ENCODE results near the gene RBMS3.
A peak's percentile ranks its signal among the peaks of the same experiment; 100 is the strongest.
"Not testable (repeated sequence)": the region's sequence is repeated elsewhere in the genome, so short reads cannot be mapped to it uniquely, and the experiment has no call there.

Gene RBMS3

GRCh38 chr3:29627136-29628117 lies 346.6 kb downstream of the RBMS3 start:
- Histone ChIP-seq H3K4me3 (no peak overlapping the region), H3K27ac (no peak overlapping the region)

- Histone ChIP-seq H3K4me3 (no peak overlapping the region), H3K27ac (no peak overlapping the region)
Measured at GRCh38 chr3:29628795-29629194, 347.9 kb downstream of the RBMS3 start.

GRCh38 chr3:29635888-29636287 lies 355.0 kb downstream of the RBMS3 start:
- Histone ChIP-seq H3K27ac (no peak overlapping the region), H3K4me3 (no peak overlapping the region)

- H3K27ac ChIP-seq: no peak overlapping the region
- no peak overlapping the region for H3K4me3 ChIP-seq
Measured at GRCh38 chr3:29637068-29637467, 356.2 kb downstream of the RBMS3 start.

GRCh38 chr3:29639578-29640290 lies 358.9 kb downstream of the RBMS3 start:
- H3K4me3 ChIP-seq: no peak overlapping the region
- no peak overlapping the region for H3K27ac ChIP-seq

- H3K27ac ChIP-seq: peak overlapping the region in 4 of 21 experiments; percentile 5 to 48 (median 33)
- no peak overlapping the region for H3K4me3 ChIP-seq
Measured at GRCh38 chr3:29642393-29643033, 361.6 kb downstream of the RBMS3 start.

GRCh38 chr3:29643034-29643425 lies 362.2 kb downstream of the RBMS3 start:
- no peak overlapping the region for H3K4me3 ChIP-seq
- peak overlapping the region in 5 of 21 experiments; percentile 5 to 48 (median 27) for H3K27ac ChIP-seq

GRCh38 chr3:29644261-29644660 lies 363.4 kb downstream of the RBMS3 start:
- Histone ChIP-seq H3K27ac (no peak overlapping the region), H3K4me3 (no peak overlapping the region)

GRCh38 chr3:29644956-29645636 lies 364.2 kb downstream of the RBMS3 start:
- no peak overlapping the region for H3K27ac ChIP-seq
- no peak overlapping the region for H3K4me3 ChIP-seq

GRCh38 chr3:29646043-29646442 lies 365.2 kb downstream of the RBMS3 start:
- Histone ChIP-seq H3K4me3 (no peak overlapping the region), H3K27ac (no peak overlapping the region)

GRCh38 chr3:29649815-29650547 lies 369.1 kb downstream of the RBMS3 start:
- H3K4me3 ChIP-seq: no peak overlapping the region
- H3K27ac ChIP-seq: no peak overlapping the region

GRCh38 chr3:29653680-29654079 lies 372.8 kb downstream of the RBMS3 start:
- H3K27ac ChIP-seq: no peak overlapping the region
- no peak overlapping the region for H3K4me3 ChIP-seq

GRCh38 chr3:29655015-29655747 lies 374.3 kb downstream of the RBMS3 start:
- H3K27ac ChIP-seq: no peak overlapping the region
- no peak overlapping the region for H3K4me3 ChIP-seq

GRCh38 chr3:29665688-29666087 lies 384.8 kb downstream of the RBMS3 start:
- no peak overlapping the region for H3K27ac ChIP-seq

GRCh38 chr3:29668233-29668632 lies 387.4 kb downstream of the RBMS3 start:
- Histone ChIP-seq H3K4me3 (no peak overlapping the region), H3K27ac (no peak overlapping the region)

More at GRCh38 chr3:29665688-29666087, 384.8 kb downstream of the RBMS3 start:
- no peak overlapping the region for H3K4me3 ChIP-seq

GRCh38 chr3:29668728-29669127 lies 387.9 kb downstream of the RBMS3 start:
- Histone ChIP-seq H3K27ac (no peak overlapping the region), H3K4me3 (no peak overlapping the region)

GRCh38 chr3:29670476-29670875 lies 389.6 kb downstream of the RBMS3 start:
- H3K4me3 ChIP-seq, H3K27ac ChIP-seq: not testable (repeated sequence)

GRCh38 chr3:29677421-29677820 lies 396.6 kb downstream of the RBMS3 start:
- Histone ChIP-seq H3K27ac (no peak overlapping the region), H3K4me3 (no peak overlapping the region)

Data from skin epidermis (tissue), 12 donors.